Dermis blood vessel endothelial cell (primary cell): ENCODE results near the gene MPZL3. TPM values are rescaled to one million over a fixed set of nuclear protein-coding genes. Genes with fewer than 3 reads are reported as not detected.

Experiments
- DNase-seq: peaks from one replicate; pipeline ENCODE4 v3.0.0; 2010
- total RNA-seq: library from RNA; depleted of rRNA; stranded (reverse); fragments of >200 nt; gene quantifications from 2 replicates; pipeline ENCODE4 v1.2.3, GENCODE V29; 2014

The MPZL3 gene, protein sequence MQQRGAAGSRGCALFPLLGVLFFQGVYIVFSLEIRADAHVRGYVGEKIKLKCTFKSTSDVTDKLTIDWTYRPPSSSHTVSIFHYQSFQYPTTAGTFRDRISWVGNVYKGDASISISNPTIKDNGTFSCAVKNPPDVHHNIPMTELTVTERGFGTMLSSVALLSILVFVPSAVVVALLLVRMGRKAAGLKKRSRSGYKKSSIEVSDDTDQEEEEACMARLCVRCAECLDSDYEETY
- 7.3 and 8.7 TPM in 2 replicates for total RNA-seq

DNA sequence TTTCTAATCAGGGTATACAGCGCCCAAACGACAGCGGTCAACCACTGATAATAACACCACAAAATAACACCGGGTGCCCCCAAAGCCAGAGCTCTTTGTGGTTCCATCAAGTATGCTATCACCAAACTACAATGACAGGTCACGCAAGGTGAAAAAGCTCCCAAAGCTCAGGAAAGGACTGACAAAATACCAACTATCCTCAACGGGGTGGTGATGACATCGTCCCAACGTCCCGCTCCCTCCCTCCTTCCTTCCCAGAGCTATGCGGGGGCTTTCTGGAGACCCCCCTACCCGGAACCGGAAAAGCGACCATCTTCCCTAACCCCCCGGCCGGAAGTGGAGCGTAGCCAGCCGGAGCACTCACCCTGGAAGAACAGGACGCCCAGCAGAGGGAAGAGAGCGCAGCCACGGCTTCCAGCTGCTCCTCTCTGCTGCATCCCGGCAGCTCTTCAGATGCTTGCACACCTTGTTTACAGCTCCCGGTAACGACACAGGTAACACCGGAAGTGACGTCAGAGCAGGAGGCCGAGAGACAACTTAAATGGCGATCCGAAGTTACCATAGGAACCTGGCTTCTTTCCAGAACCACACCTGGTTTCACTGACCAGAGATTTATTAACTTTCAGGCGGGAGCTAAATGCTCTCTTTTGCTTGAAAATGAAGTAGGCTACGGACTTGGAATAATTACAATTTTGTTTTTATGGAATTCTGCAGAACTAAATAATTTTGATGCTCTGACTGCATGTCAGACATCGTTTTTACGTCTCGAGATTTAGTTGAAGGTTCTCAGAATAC lies at the start of gene MPZL3:
TSS of gene MPZL3 (minus strand) at position 508 of the 795 bp plus-strand sequence. CDS start at position 437, 71 bp downstream.
- DNase-seq, result peak; percentile 90

GRCh38 chr11:118301600-118302195 lies 49.5 kb upstream of the MPZL3 start:
- no peak for DNase-seq

DNA sequence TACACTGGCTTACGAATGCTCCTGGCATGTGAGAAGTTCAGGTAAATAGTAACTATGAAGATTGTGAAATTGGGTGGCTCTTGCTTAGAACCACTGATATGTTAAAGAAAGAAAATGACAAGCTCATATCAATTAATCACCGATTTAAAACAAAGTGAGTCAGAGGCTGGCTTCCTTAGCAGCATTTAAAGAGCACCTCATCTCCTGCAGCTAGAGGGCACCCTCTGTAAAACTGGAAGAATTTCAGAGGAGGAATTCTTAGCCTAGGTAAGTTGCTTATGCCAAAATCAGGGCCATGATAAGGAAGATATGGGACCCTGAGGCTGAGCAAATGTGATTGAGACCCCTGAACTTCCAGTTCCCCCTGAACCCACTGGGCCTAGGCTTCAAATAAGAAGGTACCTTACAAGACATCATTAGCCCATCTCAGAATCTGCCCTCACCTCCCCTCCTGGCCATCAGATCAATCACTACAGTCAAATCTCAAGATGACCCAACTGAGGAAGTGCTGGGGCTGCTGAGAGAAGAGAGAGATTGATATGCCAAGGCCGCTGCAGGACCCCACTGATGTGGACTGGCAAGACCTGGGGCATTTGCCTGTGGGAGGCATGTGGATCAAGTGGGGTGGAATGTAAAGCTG lies 43.8 kb upstream of the MPZL3 start:
- peak; percentile 74 for DNase-seq

- no peak for DNase-seq
Measured at GRCh38 chr11:118295199-118295598, 43.0 kb upstream of the MPZL3 start.

DNA sequence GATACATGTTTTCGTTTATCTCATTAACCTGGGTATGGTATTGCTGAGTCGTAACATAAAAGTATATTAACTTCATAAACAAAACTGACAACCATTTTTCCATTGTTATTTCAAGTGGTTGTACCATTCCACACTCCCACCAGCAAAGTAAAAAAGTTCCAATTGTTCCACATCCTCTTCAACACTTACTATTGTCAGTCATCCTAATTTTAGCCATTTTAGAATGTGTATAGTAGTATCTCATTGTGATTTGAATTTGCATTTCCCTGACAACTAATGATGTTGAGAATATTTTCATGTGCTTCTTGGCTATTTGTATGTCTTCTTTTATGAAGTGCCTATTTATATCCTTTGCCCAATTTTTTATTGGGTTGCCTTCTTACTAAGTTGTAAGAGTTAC lies 41.9 kb upstream of the MPZL3 start:
- DNase-seq, result no peak

- DNase-seq, result no peak
Measured at GRCh38 chr11:118291477-118292135, 39.4 kb upstream of the MPZL3 start.

GRCh38 chr11:118290923-118291322 lies 38.8 kb upstream of the MPZL3 start:
- DNase-seq, result peak; percentile 78

- no peak for DNase-seq
Measured at GRCh38 chr11:118289401-118289800, 37.2 kb upstream of the MPZL3 start.

- peak; percentile 15 for DNase-seq
Measured at GRCh38 chr11:118287006-118287405, 34.8 kb upstream of the MPZL3 start.

- DNase-seq, result no peak
Measured at GRCh38 chr11:118286545-118286944, 34.4 kb upstream of the MPZL3 start.

DNA sequence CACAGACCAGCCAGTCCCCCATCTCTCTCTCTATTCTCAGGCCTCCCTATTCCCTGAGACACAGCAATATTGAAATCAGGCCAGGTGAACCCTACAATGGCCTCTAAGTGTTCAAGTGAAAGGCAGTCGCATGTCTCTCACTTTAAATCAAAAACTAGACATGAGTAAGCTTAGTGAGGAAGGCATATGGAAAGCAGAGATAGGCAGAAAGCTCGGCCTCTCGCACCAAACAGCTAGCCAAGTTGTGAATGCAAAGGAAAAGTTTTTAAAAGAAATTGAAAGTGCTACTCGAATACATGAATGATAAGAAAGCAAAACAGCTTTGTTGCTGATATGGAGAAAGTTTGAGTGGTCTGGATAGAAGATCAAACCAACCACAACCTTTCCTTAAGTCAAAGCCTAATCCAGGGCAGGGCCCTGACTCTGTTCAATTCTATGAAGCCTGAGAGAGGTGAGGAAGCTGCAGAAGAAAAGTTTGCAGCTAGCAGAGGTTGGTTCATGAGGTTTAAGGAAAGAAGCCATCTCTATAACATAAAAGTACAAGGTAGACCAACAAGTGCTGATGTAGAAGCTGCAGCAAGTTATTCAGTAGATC lies 31.7 kb upstream of the MPZL3 start:
- no peak for DNase-seq

GRCh38 chr11:118283037-118283636 lies 31.0 kb upstream of the MPZL3 start:
- no peak for DNase-seq

- no peak for DNase-seq
Measured at GRCh38 chr11:118282606-118283005, 30.4 kb upstream of the MPZL3 start.

- DNase-seq, result no peak
Measured at GRCh38 chr11:118281284-118281683, 29.1 kb upstream of the MPZL3 start.

- peak; percentile 92 for DNase-seq
Measured at GRCh38 chr11:118277312-118277711, 25.1 kb upstream of the MPZL3 start.

GRCh38 chr11:118276422-118276821 lies 24.3 kb upstream of the MPZL3 start:
- DNase-seq, result peak; percentile 19

- DNase-seq, result peak; percentile 96
Measured at GRCh38 chr11:118275176-118275575, 23.0 kb upstream of the MPZL3 start.

DNA sequence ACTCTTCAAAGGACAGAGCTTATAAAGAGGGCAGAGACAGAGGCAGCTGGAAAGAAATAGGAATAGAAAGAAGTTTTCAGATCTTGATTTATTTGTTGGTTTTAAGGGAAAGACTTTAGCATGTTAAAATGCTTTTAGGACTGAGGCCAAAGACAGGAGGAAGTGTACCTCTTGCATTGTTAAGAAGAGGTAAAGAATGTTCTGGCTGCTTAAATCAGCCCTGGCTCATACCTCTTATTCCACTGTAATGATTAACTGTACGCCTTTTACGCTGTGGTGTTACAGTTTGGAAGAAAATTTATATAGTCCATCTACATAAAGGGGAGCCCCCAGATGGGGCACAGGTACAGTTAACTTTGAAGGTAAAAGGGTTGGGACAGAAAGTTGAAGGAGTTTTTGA lies 22.0 kb upstream of the MPZL3 start:
- DNase-seq, result peak; percentile 44

DNA sequence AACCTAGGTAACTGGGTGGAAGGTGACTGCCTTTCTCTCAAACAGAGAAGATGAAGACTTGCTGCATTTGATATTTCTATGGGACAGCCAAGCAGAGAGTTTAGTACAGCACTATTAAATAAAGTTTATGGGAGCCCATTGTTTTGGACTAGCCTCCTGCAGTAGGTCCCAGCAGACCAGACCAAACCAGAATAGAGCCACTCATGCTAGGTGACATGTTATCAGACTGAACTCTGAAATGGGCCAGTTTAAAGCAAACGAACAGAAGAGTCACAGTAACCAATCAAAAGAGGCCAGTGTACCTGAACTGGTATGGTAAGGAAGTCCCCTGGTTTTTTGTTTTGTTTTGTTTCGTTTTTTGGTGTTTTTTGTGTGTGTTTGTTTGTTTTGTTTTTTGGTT lies 19.8 kb upstream of the MPZL3 start:
- no peak for DNase-seq

DNA sequence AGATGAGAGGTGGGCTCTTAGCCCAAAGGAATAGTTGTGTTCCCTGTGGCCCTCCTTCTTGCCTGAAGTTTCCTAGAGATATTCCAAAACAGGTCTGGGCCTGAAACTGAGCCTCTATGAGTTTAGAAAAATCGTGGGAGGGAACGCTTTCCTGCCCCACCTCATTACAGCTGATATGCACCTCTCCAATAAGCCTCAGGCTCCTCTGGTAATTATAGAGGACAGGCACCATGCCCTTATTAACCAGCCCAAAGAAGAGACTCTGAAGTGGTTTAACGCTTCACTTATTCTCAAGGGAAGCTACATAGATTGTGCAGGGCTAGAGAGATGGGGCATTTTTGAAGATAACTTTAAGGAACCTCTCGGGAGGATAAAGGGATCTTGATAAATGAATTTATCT lies 15.3 kb upstream of the MPZL3 start:
- DNase-seq, result no peak

DNA sequence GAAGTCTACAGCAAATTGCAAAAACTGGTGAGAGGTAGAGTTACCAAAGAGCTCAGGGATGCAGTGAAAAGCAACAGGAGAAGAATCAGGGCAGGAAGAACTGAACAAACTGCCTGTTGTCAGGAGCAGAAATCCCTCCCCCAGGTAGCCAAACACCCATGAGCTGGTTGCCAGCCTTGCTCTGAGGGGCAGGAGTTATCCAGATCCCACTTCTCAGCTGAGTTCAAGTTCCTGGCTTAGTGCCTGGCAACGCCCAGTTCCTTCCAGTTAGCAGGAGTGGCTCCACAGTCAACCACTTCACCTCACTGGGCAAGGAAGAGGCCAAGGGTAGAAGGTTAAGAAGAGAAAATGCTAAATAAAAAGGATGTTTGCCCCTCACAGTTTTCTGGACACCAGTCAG lies 13.8 kb upstream of the MPZL3 start:
- DNase-seq, result peak; percentile 64
